HG03378 (cell line): ENCODE data around the gene TAS1R2.

Source experiments
- ATAC-seq: cut with Tn5 transposase; IDR thresholded peaks from one replicate; pipeline ENCODE4 v1.9.1; 2021; ENCODE audit warnings: mild to moderate bottlenecking, moderate library complexity; ENCODE audit not compliant: unreplicated experiment

The TAS1R2 gene

DNA sequence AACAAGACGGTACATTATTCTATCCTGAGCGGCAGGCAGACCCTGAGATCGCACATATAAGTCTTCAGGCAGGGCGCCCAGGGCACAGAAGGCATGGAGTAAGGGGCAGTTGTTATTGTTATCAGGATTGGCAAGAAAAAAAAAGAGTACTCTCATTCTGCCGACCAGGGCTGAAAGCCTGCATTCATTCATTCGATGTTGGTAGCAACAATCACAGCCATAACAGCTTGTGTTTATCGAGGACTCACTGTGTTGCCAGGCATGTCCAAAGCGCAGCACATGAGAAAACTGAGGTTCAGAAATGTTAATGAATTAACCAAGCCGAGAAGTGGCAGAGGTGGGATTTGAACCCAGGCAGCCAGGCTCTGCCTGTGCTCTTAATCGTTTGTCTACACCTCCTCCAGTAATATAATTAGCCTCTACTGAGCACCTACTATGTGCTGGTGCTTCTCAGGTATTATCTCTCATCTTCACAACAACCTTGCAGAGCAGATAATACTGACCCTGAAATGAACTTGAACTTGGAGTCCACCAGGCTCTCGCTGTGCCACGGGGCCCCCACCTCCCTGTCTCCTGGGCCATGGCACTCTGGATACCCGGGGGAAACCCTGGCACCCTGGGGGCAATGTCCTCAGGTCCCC lies 56.2 kb downstream of the TAS1R2 start:
- ATAC-seq: no peak

DNA sequence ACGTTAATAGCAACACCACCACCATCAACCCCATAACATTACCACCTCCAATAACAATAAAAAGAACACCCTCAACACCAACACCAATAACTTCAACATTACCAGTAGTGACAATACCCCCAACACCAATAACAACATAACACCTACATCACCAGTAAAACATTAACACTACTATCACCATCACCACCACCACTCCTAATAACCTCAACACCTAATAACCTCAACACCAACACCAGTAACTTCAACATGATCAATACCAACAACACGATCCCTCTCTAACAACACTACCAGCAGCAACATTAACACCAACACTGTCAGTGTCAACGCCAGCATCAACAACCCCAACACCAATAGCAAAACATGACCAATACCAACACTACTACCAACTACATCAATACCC lies 57.2 kb downstream of the TAS1R2 start:
- ATAC-seq: no peak

DNA sequence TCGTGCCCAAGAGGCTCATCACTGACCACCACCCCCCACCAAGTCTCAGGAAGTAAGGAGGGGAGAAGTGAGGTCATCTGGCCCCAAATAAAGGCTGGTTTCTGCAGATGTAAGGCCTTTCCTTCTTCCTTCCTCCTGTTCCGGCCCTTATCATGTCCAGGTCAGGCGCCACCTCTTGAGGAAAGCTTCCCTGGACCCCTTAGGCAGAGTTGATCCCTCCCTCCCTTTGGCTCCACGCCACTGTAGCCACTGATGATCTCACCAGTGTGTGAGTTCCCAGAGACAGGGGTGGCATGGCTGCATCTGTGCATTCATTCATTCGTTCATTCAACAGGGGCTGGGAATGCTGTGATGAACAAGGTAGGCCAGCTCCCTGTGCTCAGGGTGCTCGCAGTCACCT lies 59.2 kb downstream of the TAS1R2 start:
- no peak for ATAC-seq

DNA sequence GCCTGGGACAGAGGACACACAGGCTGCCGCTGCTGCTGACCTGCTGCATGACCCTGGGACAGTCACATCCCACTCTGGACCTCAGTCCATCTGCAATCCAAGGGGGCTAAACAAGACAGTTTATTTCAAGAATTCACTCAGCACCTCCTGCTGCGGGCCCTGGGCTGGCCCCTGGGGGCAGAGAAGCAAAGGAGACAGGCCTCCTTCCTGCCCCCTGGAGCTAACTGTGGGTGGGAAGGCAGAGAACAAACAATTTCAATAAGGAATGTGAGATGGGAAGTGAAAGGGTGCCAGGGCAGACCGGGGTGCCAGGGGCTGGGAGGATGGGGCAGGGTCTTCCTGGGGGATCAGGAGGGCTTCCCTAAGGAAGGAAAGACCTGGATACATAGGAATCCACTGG lies 60.0 kb downstream of the TAS1R2 start:
- ATAC-seq: no peak

DNA sequence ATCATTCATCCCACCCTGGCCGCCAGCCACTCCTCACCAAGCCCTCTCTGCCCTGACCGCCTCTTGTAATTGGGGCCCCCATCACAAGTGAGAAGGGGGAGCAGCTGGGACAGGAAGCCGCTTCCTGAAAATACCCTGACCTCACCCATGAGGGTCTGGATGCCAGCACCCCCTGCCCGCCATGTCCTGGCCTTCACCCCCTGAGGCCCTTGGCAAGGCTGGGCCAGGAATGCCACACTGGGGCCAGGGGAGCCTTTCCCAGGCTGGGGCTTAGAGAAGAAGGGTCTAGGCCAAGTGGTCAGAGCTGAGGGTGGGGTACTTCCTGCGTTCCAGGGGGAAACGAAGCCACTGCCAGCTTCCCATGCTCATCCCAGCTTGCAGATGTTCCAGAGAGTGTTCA lies 60.5 kb downstream of the TAS1R2 start:
- ATAC-seq: no peak

DNA sequence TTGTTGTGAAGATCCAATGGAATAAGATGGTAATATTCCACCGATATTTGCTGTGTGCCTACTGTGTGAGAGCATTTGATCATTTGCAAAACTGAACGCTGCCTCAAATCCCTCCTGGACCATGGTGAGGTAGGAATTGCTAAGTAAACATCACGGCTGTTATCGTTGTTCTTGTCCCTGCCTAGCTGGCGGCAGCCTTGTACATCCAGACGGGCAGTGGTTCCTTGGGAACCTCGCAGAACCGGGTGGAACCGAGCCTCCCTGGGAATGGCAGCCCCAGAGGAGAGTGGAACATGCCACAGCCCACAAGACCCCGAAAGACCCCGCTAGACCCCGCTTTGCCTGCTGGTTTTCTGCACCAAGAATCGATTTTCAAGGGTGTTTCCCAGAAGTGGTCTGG lies 60.9 kb downstream of the TAS1R2 start:
- ATAC-seq: no peak

DNA sequence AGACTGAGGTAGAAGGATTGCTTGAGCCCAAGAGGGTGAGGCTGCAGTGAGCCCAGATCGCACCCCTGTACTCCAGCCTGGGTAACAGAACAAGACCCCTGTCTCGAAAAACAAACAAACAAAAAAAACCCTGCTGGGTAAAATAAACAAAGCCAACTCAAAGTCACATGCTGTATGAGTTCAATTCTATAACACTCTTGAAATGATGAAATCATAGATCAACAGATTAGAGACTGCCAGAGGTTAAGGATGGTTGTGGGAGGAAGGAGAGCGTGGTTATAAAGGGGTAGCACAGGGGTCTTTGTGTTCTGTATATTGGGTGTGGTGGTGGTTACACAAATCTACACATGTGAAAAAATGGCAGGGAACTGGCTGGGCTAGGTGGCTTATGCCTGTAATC lies 62.5 kb downstream of the TAS1R2 start:
- no peak for ATAC-seq

DNA sequence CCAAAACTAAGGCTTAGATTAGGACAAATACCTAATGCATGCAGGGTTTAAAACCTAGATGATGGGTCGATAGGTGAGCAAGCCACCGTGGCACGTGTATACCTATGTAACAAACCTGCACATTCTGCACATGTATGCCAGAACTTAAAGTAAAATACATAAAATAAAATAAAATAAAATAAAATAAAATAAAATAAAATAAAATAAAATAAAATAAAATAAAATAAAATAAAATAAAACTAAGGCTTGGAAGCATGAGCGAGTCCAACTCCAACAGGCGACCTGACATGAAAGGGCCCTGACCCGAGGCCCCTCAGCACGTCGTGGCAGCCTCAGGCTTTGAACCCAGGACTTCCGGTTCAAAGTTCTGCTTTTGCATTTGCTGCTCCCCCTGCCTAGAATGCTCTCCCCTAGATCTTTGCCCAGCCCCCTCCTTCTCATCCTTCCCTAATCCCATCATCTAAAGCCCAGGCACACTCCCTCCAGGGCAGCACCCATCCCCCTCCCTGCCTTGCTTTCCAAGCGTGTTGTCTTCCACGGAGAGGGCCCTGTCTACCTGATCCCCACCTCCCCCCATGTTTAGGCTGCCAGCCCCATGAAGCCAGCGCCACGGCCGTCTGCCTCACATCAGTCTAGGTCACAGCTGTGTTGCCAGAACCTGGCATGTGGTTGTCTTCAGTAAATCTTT lies 64.3 kb downstream of the TAS1R2 start:
- ATAC-seq: no peak

DNA sequence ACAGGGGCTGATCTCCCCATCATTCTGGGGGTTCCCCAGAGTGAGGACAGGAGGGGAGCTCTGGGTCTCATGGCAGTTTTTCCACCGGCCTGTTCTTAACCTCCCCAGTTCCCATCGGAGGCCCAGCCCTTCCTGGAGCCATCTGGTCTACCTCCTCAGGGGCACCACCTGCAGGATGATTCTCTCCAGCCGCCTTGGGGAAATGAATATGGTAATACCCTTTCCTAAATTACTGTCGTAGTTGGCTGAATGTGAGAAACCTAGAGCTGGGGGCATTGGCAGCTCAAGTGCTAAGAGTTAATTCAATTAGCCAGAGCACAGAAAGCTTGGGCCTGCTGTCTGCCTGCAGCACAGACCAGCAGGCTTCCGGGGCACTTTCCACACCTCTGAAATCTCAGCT lies 64.9 kb downstream of the TAS1R2 start:
- no peak for ATAC-seq

DNA sequence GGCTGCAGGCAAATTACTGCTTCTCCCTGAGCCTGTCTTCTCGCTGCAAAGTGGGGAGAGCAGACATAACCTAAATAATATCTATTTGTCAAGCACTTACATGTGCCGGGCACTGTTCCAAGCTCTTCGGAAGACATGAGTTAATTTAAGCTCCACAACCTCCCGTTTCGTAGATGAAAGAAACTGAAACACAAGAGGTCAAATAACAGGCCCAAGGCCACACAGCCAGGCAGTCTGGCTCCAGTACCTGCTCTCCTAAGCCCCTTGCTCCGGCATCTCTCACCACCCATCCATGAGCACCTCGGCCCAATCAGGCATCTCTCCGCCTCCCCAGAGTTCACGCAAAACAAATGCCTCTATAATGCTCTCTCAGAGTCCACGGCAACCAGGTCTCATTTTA lies 65.4 kb downstream of the TAS1R2 start:
- ATAC-seq: no peak

DNA sequence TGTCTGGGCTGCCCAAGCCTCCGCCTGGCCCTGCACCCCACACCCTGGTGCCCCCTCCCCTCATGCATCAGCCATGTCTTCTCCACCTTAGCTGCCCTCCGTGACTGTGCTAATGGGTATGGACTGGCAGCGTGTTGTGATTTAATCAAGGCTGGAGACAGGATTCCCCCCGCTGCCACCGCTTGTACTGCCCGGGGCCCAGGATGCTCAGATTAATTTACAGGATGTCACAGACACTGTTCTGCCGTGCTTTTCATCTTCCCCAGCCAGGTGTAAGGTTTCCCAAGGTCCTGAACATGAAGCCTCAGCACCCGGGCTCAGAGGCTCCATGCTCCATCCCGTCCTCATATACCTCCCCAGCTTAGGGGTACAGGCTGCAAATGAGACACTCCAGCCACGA lies 66.3 kb downstream of the TAS1R2 start:
- ATAC-seq: no peak

DNA sequence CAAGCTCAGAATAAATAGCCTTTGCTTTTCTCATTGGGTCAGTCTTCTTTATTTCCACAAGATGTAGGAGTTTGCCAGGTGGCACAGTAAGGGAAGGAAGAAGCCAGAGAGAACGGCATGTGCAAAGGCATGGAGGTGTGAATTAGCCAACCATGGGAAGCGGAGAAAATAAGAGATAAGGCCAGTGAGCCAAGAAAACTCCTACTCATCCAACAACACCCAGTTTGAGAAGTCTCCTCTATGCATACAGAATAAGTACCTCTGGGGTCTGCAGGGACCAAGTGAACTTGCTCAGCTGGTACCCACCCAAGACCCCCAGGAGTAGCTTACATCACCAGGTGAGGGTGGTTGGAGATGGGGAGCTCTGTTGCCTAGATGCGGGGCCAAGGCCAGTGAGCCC lies 66.7 kb downstream of the TAS1R2 start:
- no peak for ATAC-seq
